ENCODE measurements around the gene DOK7. TPM values are rescaled to one million over a fixed set of nuclear protein-coding genes. Genes with fewer than 3 reads are reported as not detected.

DOK7 gene
- total RNA-seq, 2 donors from 2014 or later, result 8.2 to 16.4 TPM

DNA sequence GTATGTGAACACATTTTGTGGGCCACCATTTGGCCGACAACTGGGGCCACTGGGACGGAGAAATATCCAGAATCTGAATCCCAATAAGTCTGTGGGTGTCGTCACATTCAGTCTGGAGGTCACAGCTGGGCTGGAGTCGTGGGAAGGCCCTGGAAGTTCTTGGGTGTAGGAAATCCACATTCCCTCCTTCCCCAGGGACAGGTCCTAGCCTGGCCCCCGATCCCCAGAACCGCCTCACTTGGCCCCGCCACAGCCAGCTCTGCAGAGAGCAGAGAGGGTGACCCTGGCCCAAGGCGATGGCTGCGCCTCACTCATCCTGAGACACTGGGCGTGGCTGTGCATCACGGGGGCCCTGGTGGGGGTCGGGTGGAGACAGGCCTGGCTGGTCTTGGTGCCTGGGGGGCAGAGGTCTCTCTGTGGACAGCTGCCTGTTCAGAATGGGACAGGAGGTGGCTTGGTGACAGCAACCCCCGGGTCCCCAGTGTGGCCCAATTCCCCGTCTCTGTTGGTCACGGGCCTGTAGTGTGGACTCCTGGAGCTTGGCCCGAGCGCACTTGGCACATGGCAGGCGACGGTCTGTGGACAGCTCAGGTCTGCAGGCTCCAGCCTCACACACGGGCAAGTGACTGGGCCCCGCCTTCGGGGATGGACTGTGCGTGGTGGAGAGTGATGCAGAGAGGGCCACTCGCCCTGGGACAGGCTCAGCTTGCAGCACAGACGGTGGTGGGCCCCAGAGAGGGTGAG is 16.4 kb downstream of the DOK7 start:
- no peak overlapping the region for H3K27ac ChIP-seq
- intact Hi-C loops (cut with DNase I), result no loop called here
- H3K36me3 ChIP-seq, result no peaks in the 10 kb centered on the region
- TF ChIP-seq POLR2AphosphoS5 (IDR thresholded peaks at IDR 0.05) (no peak), POLR2A (IDR thresholded peaks at IDR 0.05) (no peak)
- TF ChIP-seq, protein P1, sequence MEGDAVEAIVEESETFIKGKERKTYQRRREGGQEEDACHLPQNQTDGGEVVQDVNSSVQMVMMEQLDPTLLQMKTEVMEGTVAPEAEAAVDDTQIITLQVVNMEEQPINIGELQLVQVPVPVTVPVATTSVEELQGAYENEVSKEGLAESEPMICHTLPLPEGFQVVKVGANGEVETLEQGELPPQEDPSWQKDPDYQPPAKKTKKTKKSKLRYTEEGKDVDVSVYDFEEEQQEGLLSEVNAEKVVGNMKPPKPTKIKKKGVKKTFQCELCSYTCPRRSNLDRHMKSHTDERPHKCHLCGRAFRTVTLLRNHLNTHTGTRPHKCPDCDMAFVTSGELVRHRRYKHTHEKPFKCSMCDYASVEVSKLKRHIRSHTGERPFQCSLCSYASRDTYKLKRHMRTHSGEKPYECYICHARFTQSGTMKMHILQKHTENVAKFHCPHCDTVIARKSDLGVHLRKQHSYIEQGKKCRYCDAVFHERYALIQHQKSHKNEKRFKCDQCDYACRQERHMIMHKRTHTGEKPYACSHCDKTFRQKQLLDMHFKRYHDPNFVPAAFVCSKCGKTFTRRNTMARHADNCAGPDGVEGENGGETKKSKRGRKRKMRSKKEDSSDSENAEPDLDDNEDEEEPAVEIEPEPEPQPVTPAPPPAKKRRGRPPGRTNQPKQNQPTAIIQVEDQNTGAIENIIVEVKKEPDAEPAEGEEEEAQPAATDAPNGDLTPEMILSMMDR (IDR thresholded peaks at IDR 0.05), result no peak
- H3K4me1 ChIP-seq (replicated peaks), result peaks cover 10% of the 10 kb centered on the region
- 82% methylated on average over 25 of the region's 25 CpGs for WGBS
- DNase-seq (ENCODE audit: low spot score), result no peak
- no peak overlapping the region for H3K4me3 ChIP-seq
- H3K27me3 ChIP-seq (replicated peaks; ENCODE audit: insufficient read depth), result peaks cover 5% of the 10 kb centered on the region
- no peaks in the 10 kb centered on the region for H3K9me3 ChIP-seq

GRCh38 chr4:3480528-3481112 is 17.5 kb downstream of the DOK7 start:
- no peaks in the 10 kb centered on the region for H3K36me3 ChIP-seq
- TF ChIP-seq POLR2A (IDR thresholded peaks at IDR 0.05), result no peak
- TF ChIP-seq POLR2AphosphoS5 (IDR thresholded peaks at IDR 0.05), result peak; percentile 36
- TF ChIP-seq, protein P1 (IDR thresholded peaks at IDR 0.05), result peak; percentile 88 to 97 (median 95)
- no peaks in the 10 kb centered on the region for H3K9me3 ChIP-seq
- peak; percentile 66 for DNase-seq (ENCODE audit: low spot score)
- peaks cover 17% of the 10 kb centered on the region for H3K4me1 ChIP-seq (replicated peaks)
- WGBS, result 17% methylated on average over 17 of the region's 17 CpGs
- intact Hi-C loops (cut with DNase I), result no loop called here
- H3K27ac ChIP-seq, result no peak overlapping the region
- peaks cover 5% of the 10 kb centered on the region for H3K27me3 ChIP-seq (replicated peaks; ENCODE audit: insufficient read depth)
- H3K4me3 ChIP-seq, result no peak overlapping the region

GRCh38 chr4:3481113-3481531 is 18.0 kb downstream of the DOK7 start:
- Histone ChIP-seq H3K36me3 (no peaks in the 10 kb centered on the region), H3K4me1 (replicated peaks) (peaks cover 17% of the 10 kb centered on the region), H3K27ac (no peak overlapping the region), H3K4me3 (no peak overlapping the region), H3K9me3 (no peaks in the 10 kb centered on the region), H3K27me3 (replicated peaks; ENCODE audit: insufficient read depth) (peaks cover 5% of the 10 kb centered on the region)
- intact Hi-C loops (cut with DNase I), result no loop called here
- 47% methylated on average over 5 of the region's 5 CpGs for WGBS
- TF ChIP-seq, protein P1 (IDR thresholded peaks at IDR 0.05), result no peak
- no peak for TF ChIP-seq POLR2AphosphoS5 (IDR thresholded peaks at IDR 0.05)
- TF ChIP-seq POLR2A (IDR thresholded peaks at IDR 0.05), result no peak
- DNase-seq (ENCODE audit: low spot score), result no peak

GRCh38 chr4:3481783-3482393 is 18.8 kb downstream of the DOK7 start:
- no peaks in the 10 kb centered on the region for H3K9me3 ChIP-seq
- WGBS, result 74% methylated on average over 19 of the region's 19 CpGs
- intact Hi-C loops (cut with DNase I), result no loop called here
- H3K4me1 ChIP-seq (replicated peaks), result peaks cover 17% of the 10 kb centered on the region
- no peak overlapping the region for H3K4me3 ChIP-seq
- no peaks in the 10 kb centered on the region for H3K36me3 ChIP-seq
- TF ChIP-seq, protein P1 (IDR thresholded peaks at IDR 0.05), result no peak
- TF ChIP-seq POLR2A (IDR thresholded peaks at IDR 0.05) (no peak), POLR2AphosphoS5 (IDR thresholded peaks at IDR 0.05) (no peak)
- no peak for DNase-seq (ENCODE audit: low spot score)
- H3K27ac ChIP-seq, result no peak overlapping the region
- H3K27me3 ChIP-seq (replicated peaks; ENCODE audit: insufficient read depth), result peaks cover 5% of the 10 kb centered on the region
